ENCODE data around the gene ARHGAP1. TPM values are rescaled to one million over a fixed set of nuclear protein-coding genes. Genes with fewer than 3 reads are reported as not detected.

Gene ARHGAP1
- total RNA-seq, 2 donors from 2014 or later: 106 to 159 TPM

GRCh38 chr11:46663277-46663940, 37.0 kb downstream of the ARHGAP1 start:
- H3K4me3 ChIP-seq: no peak overlapping the region
- no peaks in the 10 kb centered on the region for H3K9me3 ChIP-seq
- peaks cover 39% of the 10 kb centered on the region for H3K36me3 ChIP-seq
- peaks cover 11 to 23% of the 10 kb centered on the region in 2 donors for H3K4me1 ChIP-seq (ENCODE audit: control insufficient read depth in 1 of 2, low read depth in 2 of 2)
- DNase-seq (ENCODE audit: low spot score) (no peak), ATAC-seq (ENCODE audit: insufficient number of reproducible peaks, low FRiP score, low read depth) (no peak)
- no peak for TF ChIP-seq CTCF (IDR thresholded peaks at IDR 0.05)
- H3K27ac ChIP-seq: no peak overlapping the region
- no peaks in the 10 kb centered on the region for H3K27me3 ChIP-seq (replicated peaks; ENCODE audit: insufficient read depth)

DNA sequence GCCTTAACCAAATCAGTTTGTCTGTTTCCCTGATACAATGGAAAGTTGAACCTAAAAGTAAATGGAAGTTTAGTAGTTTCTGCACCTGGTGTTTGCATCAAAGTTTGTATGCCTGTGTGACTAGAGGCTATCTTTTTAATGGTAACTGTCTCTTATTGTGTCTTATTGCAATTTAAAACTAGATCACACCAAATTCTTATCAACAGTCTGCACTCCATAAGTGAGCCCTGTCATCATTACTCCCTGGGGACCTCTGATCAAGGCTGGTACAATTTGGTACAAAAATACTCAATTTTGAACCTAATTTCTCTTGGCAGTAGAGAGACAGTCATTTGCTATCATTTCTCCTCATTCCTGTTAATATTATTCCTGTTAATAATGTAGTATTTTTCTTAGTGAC, 38.1 kb downstream of the ARHGAP1 start:
- ATAC-seq (ENCODE audit: insufficient number of reproducible peaks, low FRiP score, low read depth): no peak
- Histone ChIP-seq H3K4me1 (ENCODE audit: control insufficient read depth in 1 of 2, low read depth in 2 of 2) (peaks cover 11 to 18% of the 10 kb centered on the region in 2 donors), H3K27ac (no peak overlapping the region), H3K27me3 (replicated peaks; ENCODE audit: insufficient read depth) (no peaks in the 10 kb centered on the region), H3K4me3 (no peak overlapping the region), H3K9me3 (no peaks in the 10 kb centered on the region), H3K36me3 (peaks cover 43% of the 10 kb centered on the region)
- no peak for DNase-seq (ENCODE audit: low spot score)
- no peak for TF ChIP-seq CTCF (IDR thresholded peaks at IDR 0.05)

DNA sequence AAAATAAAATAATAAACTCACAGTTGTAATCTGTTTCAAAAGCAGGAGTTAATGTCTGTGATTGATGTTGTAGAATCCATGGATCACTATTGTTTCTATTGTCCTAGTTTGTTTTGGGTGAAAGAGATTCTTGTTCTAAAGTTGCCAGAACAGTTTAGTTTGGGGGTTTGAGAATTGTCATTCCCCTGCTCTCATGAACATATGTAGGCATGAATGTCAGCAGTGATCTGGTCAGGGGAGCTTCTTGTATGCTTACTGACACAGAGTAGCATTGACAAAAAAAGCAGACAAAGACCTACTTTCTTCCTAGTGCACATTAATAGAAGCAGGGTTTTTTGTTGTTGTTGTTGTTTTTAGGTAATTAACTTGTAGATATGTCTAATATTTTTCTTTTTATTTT, 38.6 kb downstream of the ARHGAP1 start:
- H3K36me3 ChIP-seq: peaks cover 48% of the 10 kb centered on the region
- ATAC-seq (ENCODE audit: insufficient number of reproducible peaks, low FRiP score, low read depth): no peak

GRCh38 chr11:46659908-46660307, 40.5 kb downstream of the ARHGAP1 start:
- H3K4me1 ChIP-seq (ENCODE audit: control insufficient read depth in 1 of 2, low read depth in 2 of 2): peaks cover 0 to 5% of the 10 kb centered on the region in 2 donors
- no peak for TF ChIP-seq CTCF (IDR thresholded peaks at IDR 0.05)
- no peaks in the 10 kb centered on the region for H3K27me3 ChIP-seq (replicated peaks; ENCODE audit: insufficient read depth)
- peak overlapping the region in 1 of 2 donors; percentile 8 for H3K27ac ChIP-seq
- no peak for DNase-seq (ENCODE audit: low spot score)
- no peak for ATAC-seq (ENCODE audit: insufficient number of reproducible peaks, low FRiP score, low read depth)
- no peak overlapping the region for H3K4me3 ChIP-seq
- no peaks in the 10 kb centered on the region for H3K9me3 ChIP-seq
- H3K36me3 ChIP-seq: peaks cover 59% of the 10 kb centered on the region

More for the DNA sequence above, 38.6 kb downstream of the ARHGAP1 start:
- Histone ChIP-seq H3K27me3 (replicated peaks; ENCODE audit: insufficient read depth) (no peaks in the 10 kb centered on the region), H3K4me3 (no peak overlapping the region), H3K4me1 (ENCODE audit: control insufficient read depth in 1 of 2, low read depth in 2 of 2) (peaks cover 5 to 16% of the 10 kb centered on the region in 2 donors), H3K27ac (no peak overlapping the region), H3K9me3 (no peaks in the 10 kb centered on the region)
- no peak for TF ChIP-seq CTCF (IDR thresholded peaks at IDR 0.05)
- no peak for DNase-seq (ENCODE audit: low spot score)

DNA sequence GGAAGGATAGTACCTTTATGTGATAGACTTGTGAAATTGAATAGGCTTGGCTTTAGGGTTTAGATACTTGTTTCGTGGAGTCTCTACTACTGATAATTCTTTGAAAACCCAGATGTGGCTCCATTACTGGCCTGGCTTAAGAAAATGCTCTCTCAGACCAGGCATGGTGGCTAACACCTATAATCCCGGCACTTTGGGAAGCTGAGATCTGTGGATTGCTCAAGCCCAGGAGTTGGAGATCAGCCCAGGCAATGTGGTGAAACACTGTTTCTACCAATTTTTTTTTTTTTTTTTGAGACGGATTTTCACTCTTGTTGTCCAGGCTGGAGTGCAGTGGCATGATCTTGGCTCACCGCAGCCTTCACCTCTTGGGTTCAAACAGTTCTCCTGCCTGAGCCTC, 42.2 kb downstream of the ARHGAP1 start:
- H3K27ac ChIP-seq: peak overlapping the region; percentile 30 to 63
- ATAC-seq (ENCODE audit: insufficient number of reproducible peaks, low FRiP score, low read depth): no peak
- no peak overlapping the region for H3K4me3 ChIP-seq

More for the DNA sequence above, 42.2 kb downstream of the ARHGAP1 start:
- no peak for DNase-seq (ENCODE audit: low spot score)
- Histone ChIP-seq H3K4me1 (ENCODE audit: control insufficient read depth in 1 of 2, low read depth in 2 of 2) (peaks cover 0 to 5% of the 10 kb centered on the region in 2 donors), H3K27me3 (replicated peaks; ENCODE audit: insufficient read depth) (no peaks in the 10 kb centered on the region), H3K36me3 (peaks cover 53% of the 10 kb centered on the region), H3K9me3 (no peaks in the 10 kb centered on the region)
- TF ChIP-seq CTCF (IDR thresholded peaks at IDR 0.05): no peak
